HL-60/S4 treated with retinoic acid at 250 ng/mL for 4 days and 3 days (cell line): ENCODE measurements around the gene CKMT1A.
"Not testable (repeated sequence)": the region's sequence is repeated elsewhere in the genome, so short reads cannot be mapped to it uniquely, and the experiment has no call there.

Experiments
- in situ Hi-C: fragments of 300-500 bp; cut with MboI; formaldehyde crosslinking; loops from 2 replicates; pipeline ENCODE4 v1.7.0; 2022; ENCODE audit warnings: low sequenced_read_pairs

Gene CKMT1A

DNA sequence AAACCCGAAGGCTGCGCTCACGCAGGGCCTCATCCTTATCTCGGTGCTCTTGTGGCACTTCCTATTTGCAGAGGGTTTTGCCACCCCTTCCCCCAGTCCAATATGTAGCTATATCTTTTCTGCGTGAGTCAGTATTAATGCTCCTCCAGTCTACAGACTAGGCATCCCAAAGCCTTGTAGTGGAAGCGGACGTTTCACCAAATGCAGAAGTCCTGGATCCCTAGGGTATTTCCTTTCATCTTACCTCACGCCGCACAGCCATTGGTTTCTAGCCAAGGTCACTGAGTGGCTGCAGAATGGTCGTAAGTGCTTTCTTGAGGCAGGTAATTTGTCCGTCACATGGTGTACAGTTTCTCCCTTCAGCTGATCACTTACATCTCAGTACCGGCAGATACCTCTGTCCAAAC lies 53.2 kb downstream of the CKMT1A start:
- in situ Hi-C loops: not testable (repeated sequence)

DNA sequence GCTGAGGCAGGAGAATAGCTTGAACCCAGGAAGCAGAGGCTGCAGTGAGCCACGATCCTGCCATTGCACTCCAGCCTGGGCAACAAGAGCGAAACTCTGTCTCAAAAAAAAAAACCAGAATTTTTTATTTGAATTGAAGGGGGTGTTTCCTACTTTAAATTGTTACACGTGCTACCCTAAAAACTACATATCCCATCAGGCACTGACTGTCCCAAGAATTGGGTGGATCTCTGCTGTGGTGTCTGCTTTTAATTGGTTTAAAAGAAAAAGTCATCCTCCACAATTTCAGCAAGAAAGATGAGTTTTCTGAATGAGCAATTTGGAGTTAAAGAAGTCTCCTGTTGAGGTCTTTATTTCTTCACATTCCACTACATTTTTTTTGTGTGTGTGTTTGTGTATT lies 54.7 kb downstream of the CKMT1A start:
- in situ Hi-C loops: no loop called here
